ENCODE data around the gene CEACAM18.

- TF ChIP-seq CTCF (IDR thresholded peaks at IDR 0.05) (no peak), ZFX (IDR thresholded peaks at IDR 0.05; ENCODE audit: borderline replicate concordance) (no peak)
Observed at GRCh38 chr19:51503286-51503817, 25.0 kb downstream of the CEACAM18 start.

Data from 22Rv1 (cell line).